Kidney epithelial cell (primary cell): ENCODE data around the gene KRT81. TPM values are rescaled to one million over a fixed set of nuclear protein-coding genes. Genes with fewer than 3 reads are reported as not detected.

Experiments
- DNase-seq: peaks from one replicate; pipeline ENCODE4 v3.0.0-alpha.2; 2010; ENCODE audit warnings: low read depth
- H3K27me3 ChIP-seq: 2 replicates; pipeline ENCODE4 v1.6.0; 2011; ENCODE audit warnings: low read length; ENCODE audit not compliant: control insufficient read depth, insufficient read depth
- H3K36me3 ChIP-seq: 2 replicates; pipeline ENCODE4 v1.5.1; 2011; ENCODE audit warnings: low read length; ENCODE audit not compliant: control insufficient read depth, insufficient read depth
- H3K4me3 ChIP-seq: 2 replicates; pipeline ENCODE4 v1.5.1; 2011; ENCODE audit warnings: low read depth, mild to moderate bottlenecking, control low read depth, low read length
- CTCF ChIP-seq: IDR thresholded peaks from 2 replicates; pipeline ENCODE4 v1.5.1; 2011; ENCODE audit warnings: mild to moderate bottlenecking, moderate library complexity, low read length, control low read depth, inconsistent platforms; ENCODE audit not compliant: insufficient read depth, poor library complexity, severe bottlenecking
- total RNA-seq: library from RNA; depleted of rRNA; stranded (reverse); fragments of >200 nt; gene quantifications from 2 replicates; pipeline ENCODE4 v1.2.3, GENCODE V29; 2015

KRT81 gene
- total RNA-seq, 1 donor from 2014 or later = 239 TPM

- Histone ChIP-seq H3K4me3 (no peak overlapping the region), H3K27me3 (peaks cover 2% of the 10 kb centered on the region), H3K36me3 (no peaks in the 10 kb centered on the region)
- DNase-seq = no peak
- TF ChIP-seq CTCF = no peak
These were observed 20.2 kb downstream of the KRT81 start for GRCh38 chr12:52271158-52271557.

DNA sequence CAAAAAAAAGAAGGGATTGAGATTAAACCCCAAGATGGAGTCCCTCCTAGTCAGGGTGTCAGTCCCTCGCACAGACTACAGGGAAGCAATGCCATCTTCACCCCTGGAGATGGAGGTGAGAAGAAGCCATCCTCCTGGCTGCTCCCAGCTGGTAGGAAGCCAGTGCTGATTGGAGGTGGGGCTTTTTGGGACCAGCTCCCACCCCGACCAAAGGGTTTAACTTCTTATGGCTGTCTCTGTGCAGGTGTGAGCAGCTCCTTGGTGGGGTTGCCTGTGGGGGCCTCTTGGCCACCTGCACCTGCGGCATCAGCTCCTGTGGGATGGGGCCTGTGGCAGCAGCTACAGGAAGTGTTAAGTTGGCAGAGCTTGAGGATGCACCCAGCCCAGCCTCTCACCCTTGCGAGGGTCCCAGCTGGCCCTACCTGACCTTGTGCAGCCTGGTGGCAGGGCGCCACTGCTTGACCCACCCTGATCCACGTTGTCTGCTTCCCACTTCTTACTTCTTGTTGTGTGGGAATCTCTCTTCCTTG lies 20.7 kb downstream of the KRT81 start:
- no peak for TF ChIP-seq CTCF
- no peak for DNase-seq
- H3K4me3 ChIP-seq = no peak overlapping the region
- H3K27me3 ChIP-seq = peaks cover 2% of the 10 kb centered on the region
- H3K36me3 ChIP-seq = no peaks in the 10 kb centered on the region

DNA sequence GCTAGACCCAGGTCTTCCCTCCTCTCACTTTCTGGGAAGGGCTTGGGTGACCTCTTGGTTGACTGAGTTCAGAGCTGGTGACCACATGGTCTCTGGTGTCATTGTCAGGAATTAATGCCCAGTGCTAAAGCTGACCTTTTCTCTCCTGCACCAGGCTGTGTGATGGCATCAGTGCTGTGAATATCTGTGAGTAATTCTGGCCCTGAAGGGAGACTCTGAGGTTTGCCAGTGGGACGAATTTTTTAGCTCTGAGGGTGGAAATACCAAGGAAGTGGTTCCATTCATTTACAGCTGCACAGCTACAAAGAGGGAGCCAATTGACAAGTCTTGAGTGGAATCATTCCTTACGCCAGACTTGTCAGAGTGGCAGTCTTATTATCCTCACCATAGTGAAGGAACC lies 23.1 kb downstream of the KRT81 start:
- TF ChIP-seq CTCF = no peak
- no peaks in the 10 kb centered on the region for H3K36me3 ChIP-seq
- H3K4me3 ChIP-seq = no peak overlapping the region
- no peak for DNase-seq
- peaks cover 4% of the 10 kb centered on the region for H3K27me3 ChIP-seq

DNA sequence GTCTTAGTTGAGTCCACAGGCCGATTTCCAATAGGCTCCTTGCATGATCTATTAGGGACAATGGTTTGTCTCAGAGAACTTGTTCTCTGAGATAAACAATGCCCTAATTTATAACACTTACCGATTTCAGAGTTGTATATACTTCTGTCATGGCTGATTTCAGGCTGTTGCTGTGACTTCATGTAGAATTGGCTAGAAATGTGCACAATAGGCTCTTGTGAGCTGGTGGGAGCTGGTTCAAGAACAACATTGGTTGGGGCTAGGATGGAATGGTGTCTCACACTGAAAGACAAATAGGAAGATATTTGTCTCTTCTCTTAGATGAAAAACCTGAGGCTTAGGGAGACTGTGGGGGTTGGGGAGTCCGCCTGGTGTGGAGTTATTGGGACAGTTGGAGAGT lies 23.6 kb downstream of the KRT81 start:
- Histone ChIP-seq H3K36me3 (no peaks in the 10 kb centered on the region), H3K4me3 (no peak overlapping the region), H3K27me3 (peaks cover 4% of the 10 kb centered on the region)
- TF ChIP-seq CTCF = no peak
- DNase-seq = no peak

GRCh38 chr12:52267266-52267665 lies 24.1 kb downstream of the KRT81 start:
- H3K27me3 ChIP-seq = peaks cover 4% of the 10 kb centered on the region
- no peaks in the 10 kb centered on the region for H3K36me3 ChIP-seq
- TF ChIP-seq CTCF = no peak
- DNase-seq = no peak
- H3K4me3 ChIP-seq = no peak overlapping the region

- TF ChIP-seq CTCF = no peak
- DNase-seq = no peak
- H3K27me3 ChIP-seq = peaks cover 4% of the 10 kb centered on the region
- H3K36me3 ChIP-seq = no peaks in the 10 kb centered on the region
- no peak overlapping the region for H3K4me3 ChIP-seq
These were observed 24.8 kb downstream of the KRT81 start for GRCh38 chr12:52266514-52266913.
